ENCODE results near the gene KCMF1.

Gene KCMF1

DNA sequence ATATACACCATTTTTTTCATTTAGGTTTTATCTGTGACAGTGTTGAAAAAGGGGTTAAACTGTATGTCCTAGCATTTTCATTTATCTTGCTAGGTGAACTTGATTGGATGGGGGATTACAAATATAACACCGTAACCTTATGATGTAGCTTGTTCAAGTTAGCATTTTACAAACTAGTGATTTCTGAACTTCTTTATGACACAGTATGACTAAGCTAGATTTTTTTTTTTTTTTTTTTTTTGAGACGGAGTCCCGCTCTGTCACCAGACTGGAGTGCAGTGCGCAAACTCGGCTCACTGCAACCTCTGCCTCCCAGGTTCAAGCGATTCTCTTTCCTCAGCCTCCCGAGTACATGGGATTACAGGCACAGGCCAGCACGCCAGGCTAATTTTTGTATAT is 47.1 kb downstream of the KCMF1 start:
- no peaks in the 10 kb centered on the region for H3K9me3 ChIP-seq (ENCODE audit: control insufficient read depth, low read length)
- DNase-seq = no peak
- no peak overlapping the region for H3K4me3 ChIP-seq (ENCODE audit: insufficient read depth, low read depth, low read length, poor library complexity, severe bottlenecking)
- no peaks in the 10 kb centered on the region for H3K4me1 ChIP-seq (ENCODE audit: control insufficient read depth, insufficient read depth, low read length, poor library complexity, severe bottlenecking)
- no peaks in the 10 kb centered on the region for H3K36me3 ChIP-seq (ENCODE audit: control insufficient read depth, insufficient read depth, low read length)
- H3K27me3 ChIP-seq (replicated peaks; ENCODE audit: control insufficient read depth, insufficient read depth, low read length, poor library complexity, severe bottlenecking) = no peaks in the 10 kb centered on the region
- H3K27ac ChIP-seq (ENCODE audit: insufficient read depth, low read length, poor library complexity, severe bottlenecking) = no peak overlapping the region

- Histone ChIP-seq H3K9me3 (ENCODE audit: control insufficient read depth, low read length) (no peaks in the 10 kb centered on the region), H3K4me1 (ENCODE audit: control insufficient read depth, insufficient read depth, low read length, poor library complexity, severe bottlenecking) (no peaks in the 10 kb centered on the region), H3K4me3 (ENCODE audit: insufficient read depth, low read depth, low read length, poor library complexity, severe bottlenecking) (no peak overlapping the region), H3K27ac (ENCODE audit: insufficient read depth, low read length, poor library complexity, severe bottlenecking) (no peak overlapping the region), H3K27me3 (replicated peaks; ENCODE audit: control insufficient read depth, insufficient read depth, low read length, poor library complexity, severe bottlenecking) (no peaks in the 10 kb centered on the region), H3K36me3 (ENCODE audit: control insufficient read depth, insufficient read depth, low read length) (no peaks in the 10 kb centered on the region)
- no peak for DNase-seq
These were observed 48.2 kb downstream of the KCMF1 start for GRCh38 chr2:85019121-85019520.

DNA sequence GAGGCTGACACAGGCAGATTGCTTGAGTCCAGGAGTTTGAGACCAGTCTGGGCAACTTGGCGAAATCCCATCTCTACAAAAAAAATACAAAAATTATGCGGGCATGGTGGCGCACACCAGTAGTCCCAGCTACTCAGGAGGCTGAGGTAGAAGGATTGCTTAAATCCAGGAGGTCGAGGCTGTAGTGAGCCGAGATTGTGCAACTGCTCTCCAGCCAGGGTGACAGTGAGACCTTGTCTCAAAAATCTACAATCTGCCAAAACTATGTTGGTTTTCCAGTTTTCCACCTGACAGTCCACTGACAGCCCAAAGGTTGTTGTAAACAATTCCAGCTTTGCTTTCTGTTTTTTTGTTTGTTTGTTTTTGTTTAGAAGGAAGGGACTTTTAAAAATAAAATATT is 51.3 kb downstream of the KCMF1 start:
- Histone ChIP-seq H3K9me3 (ENCODE audit: control insufficient read depth, low read length) (no peaks in the 10 kb centered on the region), H3K27me3 (replicated peaks; ENCODE audit: control insufficient read depth, insufficient read depth, low read length, poor library complexity, severe bottlenecking) (no peaks in the 10 kb centered on the region), H3K4me3 (ENCODE audit: insufficient read depth, low read depth, low read length, poor library complexity, severe bottlenecking) (no peak overlapping the region), H3K4me1 (ENCODE audit: control insufficient read depth, insufficient read depth, low read length, poor library complexity, severe bottlenecking) (no peaks in the 10 kb centered on the region), H3K27ac (ENCODE audit: insufficient read depth, low read length, poor library complexity, severe bottlenecking) (no peak overlapping the region), H3K36me3 (ENCODE audit: control insufficient read depth, insufficient read depth, low read length) (no peaks in the 10 kb centered on the region)
- DNase-seq = no peak

DNA sequence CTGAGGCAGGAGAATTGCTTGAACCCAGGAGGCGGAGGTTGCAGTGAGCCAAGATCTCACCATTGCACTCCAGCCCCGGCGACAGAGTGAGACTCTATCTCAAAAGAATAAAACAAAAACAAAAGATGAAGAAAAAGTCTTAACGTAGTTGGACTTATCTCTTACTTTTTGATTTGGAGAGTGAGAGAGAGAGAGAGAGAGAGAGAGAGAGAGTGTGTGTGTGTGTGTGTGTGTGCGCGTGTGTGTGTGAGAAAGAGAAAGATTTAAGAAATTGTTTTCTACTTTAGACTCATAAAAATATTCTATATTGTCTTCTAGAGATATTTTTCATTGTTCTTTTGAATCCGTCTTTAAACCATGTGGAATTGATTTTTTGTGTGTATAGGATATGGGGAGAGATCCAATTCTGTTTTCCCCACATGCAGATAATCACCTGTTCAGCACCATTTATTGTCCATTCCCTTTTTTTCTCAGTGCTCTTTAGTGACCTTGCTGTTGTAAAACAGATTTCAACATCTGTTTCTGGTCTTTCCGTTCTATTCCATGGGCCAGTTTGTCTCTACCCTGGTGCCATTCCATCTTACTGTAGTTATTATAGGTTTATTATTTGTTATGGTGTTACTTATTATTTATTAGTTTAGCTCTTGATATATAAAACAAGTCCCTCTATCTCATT is 53.5 kb downstream of the KCMF1 start:
- DNase-seq = no peak
- Histone ChIP-seq H3K4me3 (ENCODE audit: insufficient read depth, low read depth, low read length, poor library complexity, severe bottlenecking) (no peak overlapping the region), H3K9me3 (ENCODE audit: control insufficient read depth, low read length) (no peaks in the 10 kb centered on the region), H3K27me3 (replicated peaks; ENCODE audit: control insufficient read depth, insufficient read depth, low read length, poor library complexity, severe bottlenecking) (no peaks in the 10 kb centered on the region), H3K27ac (ENCODE audit: insufficient read depth, low read length, poor library complexity, severe bottlenecking) (no peak overlapping the region), H3K4me1 (ENCODE audit: control insufficient read depth, insufficient read depth, low read length, poor library complexity, severe bottlenecking) (no peaks in the 10 kb centered on the region), H3K36me3 (ENCODE audit: control insufficient read depth, insufficient read depth, low read length) (peaks cover 8% of the 10 kb centered on the region)

DNA sequence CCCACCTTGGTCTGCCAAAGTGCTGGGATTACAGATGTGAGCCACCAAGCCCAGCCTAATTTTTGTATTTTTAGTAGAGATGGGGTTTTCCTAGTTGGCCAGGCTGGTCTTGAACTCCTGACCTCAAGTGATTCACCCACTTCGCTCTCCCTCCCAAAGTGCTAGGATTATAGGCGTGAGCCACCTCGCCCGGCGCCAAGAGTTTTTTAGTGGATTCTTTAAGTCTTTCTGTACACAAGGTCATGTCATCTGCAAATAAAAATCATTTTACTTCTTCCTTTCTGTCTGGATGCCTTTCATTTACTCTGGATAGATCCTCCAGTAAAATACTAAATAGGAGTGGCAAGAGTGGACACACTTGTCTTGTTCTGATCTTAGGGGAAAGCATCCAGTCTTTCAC is 61.7 kb downstream of the KCMF1 start:
- no peak for DNase-seq
- H3K36me3 ChIP-seq (ENCODE audit: control insufficient read depth, insufficient read depth, low read length) = peaks cover 55% of the 10 kb centered on the region

DNA sequence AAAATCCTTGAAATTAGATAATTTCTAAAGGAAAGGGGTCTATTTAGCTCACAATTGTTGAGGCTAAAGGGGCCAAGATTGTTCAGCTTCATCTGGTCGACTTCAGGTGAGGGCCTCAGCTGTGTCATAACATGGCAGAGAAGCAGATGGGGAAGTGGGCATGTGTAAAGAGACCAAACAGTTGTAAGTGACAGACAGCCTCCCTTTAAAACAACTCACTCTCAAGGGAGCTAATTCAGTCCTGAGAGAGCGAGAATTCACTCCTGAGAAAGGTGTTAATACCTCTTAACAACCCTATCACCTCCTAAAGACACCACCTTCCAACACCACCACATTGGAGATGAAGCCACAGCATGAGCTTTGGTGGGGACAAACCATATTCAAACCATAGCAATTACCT is 62.4 kb downstream of the KCMF1 start:
- H3K27me3 ChIP-seq (replicated peaks; ENCODE audit: control insufficient read depth, insufficient read depth, low read length, poor library complexity, severe bottlenecking) = no peaks in the 10 kb centered on the region
- no peaks in the 10 kb centered on the region for H3K4me1 ChIP-seq (ENCODE audit: control insufficient read depth, insufficient read depth, low read length, poor library complexity, severe bottlenecking)
- no peak overlapping the region for H3K4me3 ChIP-seq (ENCODE audit: insufficient read depth, low read depth, low read length, poor library complexity, severe bottlenecking)
- peaks cover 55% of the 10 kb centered on the region for H3K36me3 ChIP-seq (ENCODE audit: control insufficient read depth, insufficient read depth, low read length)
- DNase-seq = no peak
- H3K9me3 ChIP-seq (ENCODE audit: control insufficient read depth, low read length) = no peaks in the 10 kb centered on the region
- no peak overlapping the region for H3K27ac ChIP-seq (ENCODE audit: insufficient read depth, low read length, poor library complexity, severe bottlenecking)

More for the DNA sequence above, 61.7 kb downstream of the KCMF1 start:
- no peaks in the 10 kb centered on the region for H3K27me3 ChIP-seq (replicated peaks; ENCODE audit: control insufficient read depth, insufficient read depth, low read length, poor library complexity, severe bottlenecking)
- no peak overlapping the region for H3K4me3 ChIP-seq (ENCODE audit: insufficient read depth, low read depth, low read length, poor library complexity, severe bottlenecking)
- no peaks in the 10 kb centered on the region for H3K9me3 ChIP-seq (ENCODE audit: control insufficient read depth, low read length)
- no peaks in the 10 kb centered on the region for H3K4me1 ChIP-seq (ENCODE audit: control insufficient read depth, insufficient read depth, low read length, poor library complexity, severe bottlenecking)
- H3K27ac ChIP-seq (ENCODE audit: insufficient read depth, low read length, poor library complexity, severe bottlenecking) = no peak overlapping the region

GRCh38 chr2:85034158-85034557 is 63.2 kb downstream of the KCMF1 start:
- peaks cover 51% of the 10 kb centered on the region for H3K36me3 ChIP-seq (ENCODE audit: control insufficient read depth, insufficient read depth, low read length)
- no peak for DNase-seq
- H3K27ac ChIP-seq (ENCODE audit: insufficient read depth, low read length, poor library complexity, severe bottlenecking) = no peak overlapping the region
- no peaks in the 10 kb centered on the region for H3K4me1 ChIP-seq (ENCODE audit: control insufficient read depth, insufficient read depth, low read length, poor library complexity, severe bottlenecking)
- no peaks in the 10 kb centered on the region for H3K9me3 ChIP-seq (ENCODE audit: control insufficient read depth, low read length)
- no peak overlapping the region for H3K4me3 ChIP-seq (ENCODE audit: insufficient read depth, low read depth, low read length, poor library complexity, severe bottlenecking)
- H3K27me3 ChIP-seq (replicated peaks; ENCODE audit: control insufficient read depth, insufficient read depth, low read length, poor library complexity, severe bottlenecking) = no peaks in the 10 kb centered on the region

DNA sequence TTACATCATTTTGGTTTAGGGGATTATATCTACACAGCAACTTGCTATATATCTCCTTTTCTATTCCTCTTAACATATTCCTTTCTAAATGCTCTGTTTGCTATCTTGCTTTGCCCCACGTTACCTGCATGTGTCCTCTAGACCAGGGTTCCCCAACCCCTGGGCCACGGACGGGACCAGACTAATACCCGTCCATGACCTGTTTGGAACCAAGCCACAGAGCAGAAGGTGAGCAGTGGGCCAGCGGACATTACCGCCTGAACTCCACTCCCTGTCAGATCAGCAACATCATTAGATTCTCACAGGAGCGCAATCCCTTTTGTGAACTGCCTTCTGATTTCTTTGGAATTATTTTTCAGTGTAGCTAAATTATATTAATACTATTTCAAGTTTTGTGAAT is 66.7 kb downstream of the KCMF1 start:
- Histone ChIP-seq H3K4me3 (ENCODE audit: insufficient read depth, low read depth, low read length, poor library complexity, severe bottlenecking) (no peak overlapping the region), H3K9me3 (ENCODE audit: control insufficient read depth, low read length) (no peaks in the 10 kb centered on the region), H3K27ac (ENCODE audit: insufficient read depth, low read length, poor library complexity, severe bottlenecking) (no peak overlapping the region), H3K27me3 (replicated peaks; ENCODE audit: control insufficient read depth, insufficient read depth, low read length, poor library complexity, severe bottlenecking) (no peaks in the 10 kb centered on the region), H3K36me3 (ENCODE audit: control insufficient read depth, insufficient read depth, low read length) (peaks cover 42% of the 10 kb centered on the region), H3K4me1 (ENCODE audit: control insufficient read depth, insufficient read depth, low read length, poor library complexity, severe bottlenecking) (no peaks in the 10 kb centered on the region)
- DNase-seq = no peak

GRCh38 chr2:85042330-85042729 is 71.4 kb downstream of the KCMF1 start:
- Histone ChIP-seq H3K4me1 (ENCODE audit: control insufficient read depth, insufficient read depth, low read length, poor library complexity, severe bottlenecking) (no peaks in the 10 kb centered on the region), H3K27me3 (replicated peaks; ENCODE audit: control insufficient read depth, insufficient read depth, low read length, poor library complexity, severe bottlenecking) (no peaks in the 10 kb centered on the region), H3K27ac (ENCODE audit: insufficient read depth, low read length, poor library complexity, severe bottlenecking) (no peak overlapping the region), H3K36me3 (ENCODE audit: control insufficient read depth, insufficient read depth, low read length) (peaks cover 32% of the 10 kb centered on the region), H3K9me3 (ENCODE audit: control insufficient read depth, low read length) (no peaks in the 10 kb centered on the region), H3K4me3 (ENCODE audit: insufficient read depth, low read depth, low read length, poor library complexity, severe bottlenecking) (no peak overlapping the region)
- DNase-seq = no peak

- peaks cover 57% of the 10 kb centered on the region for H3K36me3 ChIP-seq (ENCODE audit: control insufficient read depth, insufficient read depth, low read length)
- no peaks in the 10 kb centered on the region for H3K4me1 ChIP-seq (ENCODE audit: control insufficient read depth, insufficient read depth, low read length, poor library complexity, severe bottlenecking)
- H3K9me3 ChIP-seq (ENCODE audit: control insufficient read depth, low read length) = no peaks in the 10 kb centered on the region
- no peak for DNase-seq
- H3K27ac ChIP-seq (ENCODE audit: insufficient read depth, low read length, poor library complexity, severe bottlenecking) = no peak overlapping the region
- no peaks in the 10 kb centered on the region for H3K27me3 ChIP-seq (replicated peaks; ENCODE audit: control insufficient read depth, insufficient read depth, low read length, poor library complexity, severe bottlenecking)
- H3K4me3 ChIP-seq (ENCODE audit: insufficient read depth, low read depth, low read length, poor library complexity, severe bottlenecking) = no peak overlapping the region
These were observed 77.6 kb downstream of the KCMF1 start for GRCh38 chr2:85048534-85048933.

Measured in effector memory CD4-positive, alpha-beta T cell (primary cell).